Esophagus squamous epithelium (tissue), 4 donors: Measurements from ENCODE around the gene ROCK2.

Source experiments
- CTCF ChIP-seq, 6 experiments: fragments of 450-650 bp in 4 of 6; fragments of 200-600 bp in 2 of 6; sonication (generic) in 2 of 6; IDR thresholded peaks; one replicate each; pipeline ENCODE4 v1.5.1; 2016 to 2019; ENCODE audit warnings: antibody characterized with exemption in 6 of 6, mild to moderate bottlenecking in 4 of 6, moderate library complexity in 4 of 6
- POLR2A ChIP-seq, 4 donors: fragments of 450-650 bp; IDR thresholded peaks; one replicate each; pipeline ENCODE4 v1.6.1; 2017; ENCODE audit warnings: antibody characterized with exemption in 4 of 4, mild to moderate bottlenecking in 4 of 4, moderate library complexity in 3 of 4

- TF ChIP-seq CTCF (IDR thresholded peaks at IDR 0.05) (no peak), POLR2A (IDR thresholded peaks at IDR 0.05) (no peak)
These were observed 131.3 kb downstream of the ROCK2 start for GRCh38 chr2:11213090-11213638.
